IMR-90 (cell line): ENCODE data around the gene DMD. TPM values are rescaled to one million over a fixed set of nuclear protein-coding genes. Genes with fewer than 3 reads are reported as not detected.

ENCODE experiments used
- ATAC-seq: fragments of 200-7000 bp; cut with Tn5 transposase; 2 replicates; pipeline ENCODE4 v1.9.1; 2020; ENCODE audit warnings: low read depth, mild to moderate bottlenecking, moderate library complexity
- BruUV-seq: library from RNA; stranded (reverse); fragments of 400-500 nt; replicated peaks from 2 replicates; lab custom pipeline; 2021; lab: Mats Ljungman, UMichigan
- CTCF ChIA-PET: fragments of 300-600 bp; formaldehyde crosslinking; extraction: SDS; loops from one replicate; lab custom pipeline; 2021; ENCODE audit warnings: antibody characterized with exemption; lab: Yijun Ruan, JAX
- POLR2A ChIA-PET: fragments of 300-600 bp; sonication (Branson Sonifier 250); formaldehyde crosslinking; loops from one replicate; lab custom pipeline; 2022; ENCODE audit warnings: antibody characterized with exemption; ENCODE audit not compliant: unreplicated experiment; lab: Charles Lee
- DNase-seq: peaks from one replicate; pipeline ENCODE4 v3.0.0; 2013
- H2AFZ ChIP-seq: replicated peaks from 2 replicates; pipeline ENCODE3; 2013; ENCODE audit warnings: low read length, mild to moderate bottlenecking; ENCODE audit not compliant: poor library complexity
- H2AK5ac ChIP-seq: 2 replicates; pipeline ENCODE4 v1.6.1; 2013; ENCODE audit warnings: low read depth, low read length, inconsistent platforms
- H2AK9ac ChIP-seq: replicated peaks from 2 replicates; pipeline ENCODE3; 2013; ENCODE audit warnings: mild to moderate bottlenecking, low read depth, low read length, moderate library complexity; ENCODE audit not compliant: poor library complexity
- H2BK120ac ChIP-seq: 2 replicates; pipeline ENCODE4 v1.6.1; 2013; ENCODE audit warnings: low read depth, low read length, inconsistent platforms
- H2BK15ac ChIP-seq: 3 replicates; pipeline ENCODE4 v1.6.1; 2013; ENCODE audit warnings: low read depth, low read length, inconsistent platforms
- H2BK20ac ChIP-seq: 2 replicates; pipeline ENCODE4 v1.6.1; 2013; ENCODE audit warnings: low read depth, mild to moderate bottlenecking, inconsistent platforms, low read length, moderate library complexity
- H2BK5ac ChIP-seq: 2 replicates; pipeline ENCODE4 v1.6.1; 2013; ENCODE audit warnings: mild to moderate bottlenecking, low read depth, low read length, inconsistent platforms; ENCODE audit not compliant: poor library complexity, severe bottlenecking
- H3K14ac ChIP-seq: replicated peaks from 2 replicates; pipeline ENCODE4 v1.6.1; 2013; ENCODE audit warnings: low read depth, low read length, inconsistent platforms
- H3K18ac ChIP-seq: 2 replicates; pipeline ENCODE4 v1.6.1; 2013; ENCODE audit warnings: low read depth, low read length, control low read depth
- H3K23ac ChIP-seq: 2 replicates; pipeline ENCODE4 v1.6.1; 2013; ENCODE audit warnings: low read depth, low read length, inconsistent platforms
- H3K27ac ChIP-seq: 2 replicates; pipeline ENCODE4 v1.5.1; 2013; ENCODE audit warnings: mild to moderate bottlenecking, control low read depth, low read length; ENCODE audit not compliant: insufficient read depth
- H3K27me3 ChIP-seq: 2 replicates; pipeline ENCODE4 v1.6.1; 2013; ENCODE audit warnings: low read length; ENCODE audit not compliant: control insufficient read depth, insufficient read depth
- H3K36me3 ChIP-seq: 2 replicates; pipeline ENCODE4 v1.6.1; 2013; ENCODE audit warnings: low read length, mixed read lengths; ENCODE audit not compliant: control insufficient read depth, insufficient read depth
- H3K4ac ChIP-seq: 2 replicates; pipeline ENCODE4 v1.6.1; 2013; ENCODE audit warnings: low read depth, low read length, inconsistent platforms
- H3K4me1 ChIP-seq: 2 replicates; pipeline ENCODE4 v1.6.1; 2013; ENCODE audit warnings: low read length, mixed read lengths; ENCODE audit not compliant: control insufficient read depth, insufficient read depth
- H3K4me2 ChIP-seq: 2 replicates; pipeline ENCODE4 v1.6.1; 2013; ENCODE audit warnings: low read depth, mild to moderate bottlenecking, control low read depth, low read length, moderate library complexity
- H3K4me3 ChIP-seq: 2 replicates; pipeline ENCODE4 v1.5.1; 2013; ENCODE audit warnings: low read depth, mild to moderate bottlenecking, control low read depth, low read length, moderate library complexity; ENCODE audit not compliant: insufficient read depth
- H3K56ac ChIP-seq: 2 replicates; pipeline ENCODE4 v1.6.1; 2013; ENCODE audit warnings: low read length, inconsistent platforms; ENCODE audit not compliant: insufficient read depth; ENCODE audit errors: extremely low read depth
- H3K79me1 ChIP-seq, 2 experiments: 2 replicates each; pipeline ENCODE4 v1.6.1; 2013; ENCODE audit warnings: low read length in 2 of 2, inconsistent platforms in 1 of 2, low read depth in 1 of 2
- H3K9ac ChIP-seq: 2 replicates; pipeline ENCODE4 v1.6.1; 2013; ENCODE audit warnings: low read depth, low read length, control low read depth
- H3K9me1 ChIP-seq: 2 replicates; pipeline ENCODE4 v1.6.1; 2013; ENCODE audit warnings: low read length, inconsistent platforms; ENCODE audit not compliant: insufficient read depth
- H3K9me3 ChIP-seq: 2 replicates; pipeline ENCODE4 v1.6.1; 2013; ENCODE audit warnings: low read length; ENCODE audit not compliant: control insufficient read depth, insufficient read depth
- H4K20me1 ChIP-seq: 2 replicates; pipeline ENCODE4 v1.6.1; 2013; ENCODE audit warnings: low read length, inconsistent platforms; ENCODE audit not compliant: insufficient read depth
- H4K5ac ChIP-seq: 2 replicates; pipeline ENCODE4 v1.6.1; 2013; ENCODE audit warnings: mild to moderate bottlenecking, low read depth, low read length, control low read depth
- H4K8ac ChIP-seq, 2 experiments: 2 replicates each; pipeline ENCODE4 v1.6.1; 2013; ENCODE audit warnings: low read depth in 2 of 2, low read length in 2 of 2, control low read depth in 1 of 2, inconsistent platforms in 1 of 2
- H4K91ac ChIP-seq: 2 replicates; pipeline ENCODE4 v1.6.1; 2013; ENCODE audit warnings: low read depth, low read length, inconsistent platforms; ENCODE audit not compliant: insufficient read depth
- BHLHE40 ChIP-seq: fragments of 150-350 bp; IDR thresholded peaks from 2 replicates; pipeline ENCODE4 v1.6.1; 2016; ENCODE audit warnings: mild to moderate bottlenecking, low read depth, low read length
- POLR2A ChIP-seq: IDR thresholded peaks from 2 replicates; pipeline ENCODE4 v1.6.1; 2012; ENCODE audit warnings: mild to moderate bottlenecking, low read depth, low read length
- RCOR1 ChIP-seq: IDR thresholded peaks from 2 replicates; pipeline ENCODE4 v1.6.1; 2012; ENCODE audit warnings: mild to moderate bottlenecking, low read length, improper control_type of control experiment; ENCODE audit not compliant: insufficient replicate concordance
- USF2 ChIP-seq: fragments of 150-350 bp; IDR thresholded peaks from 2 replicates; pipeline ENCODE4 v1.6.1; 2017; ENCODE audit warnings: mild to moderate bottlenecking, antibody characterized with exemption, low read length, low read depth
- WGBS, 2 experiments: methylation state at CpG; one replicate each; pipeline versions ENCODE4 v1.1.5 to v1.1.7; 2013; ENCODE audit warnings: missing lambda C conversion rate in 2 of 2; ENCODE audit not compliant: insufficient read length in 1 of 2; ENCODE audit errors: extremely low coverage in 2 of 2; 5-methylcytosine and 5-hydroxymethylcytosine counted together
- dilution Hi-C: fragments of 300-500 bp; cut with HindIII; formaldehyde crosslinking; loops from one replicate; pipeline ENCODE4 v1.14.3; 2018; ENCODE audit warnings: low sequenced_read_pairs; ENCODE audit not compliant: unreplicated experiment
- in situ Hi-C: fragments of 300-500 bp; cut with MboI; formaldehyde crosslinking; loops from 3 replicates; pipeline ENCODE4 v1.14.3; 2019; ENCODE audit warnings: low sequenced_read_pairs, inconsistent platforms, mixed read lengths
- intact Hi-C: fragments of 100-400 bp; cut with micrococcal nuclease; formaldehyde crosslinking; loops from 2 replicates; pipeline ENCODE4 v1.10.0; 2022
- polyA plus RNA-seq, 3 experiments: library from polyadenylated mRNA; depleted of rRNA; stranded (reverse); fragments of >200 nt; gene quantifications; 2 replicates each; pipeline ENCODE4 v1.2.3, GENCODE V29; 2012; ENCODE audit warnings: low replicate concordance in 1 of 3
- total RNA-seq: library from RNA; depleted of rRNA; stranded (reverse); fragments of >200 nt; gene quantifications from 2 replicates; pipeline ENCODE4 v1.2.3, GENCODE V29; 2012

The DMD gene
- total and polyA plus RNA-seq, 2 of the 4 experiments (the other 2 are of a cell fraction): 6.6 to 11.8 TPM

- Histone ChIP-seq H3K14ac (no peak overlapping the region), H3K79me1 (no peaks in the 10 kb centered on the region), H3K56ac (no peak overlapping the region), H3K9me1 (no peaks in the 10 kb centered on the region), H3K27me3 (no peaks in the 10 kb centered on the region), H3K9ac (no peak overlapping the region), H4K5ac (no peak overlapping the region), H3K4me3 (no peak overlapping the region), H3K18ac (no peak overlapping the region), H2BK15ac (no peak overlapping the region), H2AK5ac (no peak overlapping the region), H2BK20ac (no peak overlapping the region), H3K4me1 (no peaks in the 10 kb centered on the region), H3K4me2 (no peak overlapping the region), H2AFZ (no peak overlapping the region), H4K8ac (no peak overlapping the region), H3K9me3 (no peaks in the 10 kb centered on the region), H3K4ac (no peak overlapping the region), H3K23ac (no peak overlapping the region), H3K27ac (no peak overlapping the region), H2BK5ac (no peak overlapping the region), H2AK9ac (no peak overlapping the region), H2BK120ac (no peak overlapping the region), H4K20me1 (no peaks in the 10 kb centered on the region), H3K36me3 (no peaks in the 10 kb centered on the region), H4K91ac (no peak overlapping the region)
- dilution Hi-C loops (no loop called here), in situ Hi-C loops (no loop called here), intact Hi-C loops (no loop called here)
- CTCF ChIA-PET: no interaction called here
- peak; percentile 60 for ATAC-seq
- WGBS, 2 experiments: 19% methylated on average over 3 of the region's 7 CpGs; no CpG with 5 or more reads in 1 of the 2 experiments
- DNase-seq: no peak
- no TSS peak for BruUV-seq
- TF ChIP-seq POLR2A: no peak
- no peak for TF ChIP-seq USF2
- no peak for TF ChIP-seq BHLHE40
- TF ChIP-seq RCOR1: no peak
- POLR2A ChIA-PET: no interaction called here
These were observed 917.2 kb downstream of the DMD start for GRCh38 chrX:32293962-32294700.
